ENCODE data around the gene C19orf44. TPM values are rescaled to one million over a fixed set of nuclear protein-coding genes. Genes with fewer than 3 reads are reported as not detected.
"Not testable (repeated sequence)": the region's sequence is repeated elsewhere in the genome, so short reads cannot be mapped to it uniquely, and the experiment has no call there.

Gene C19orf44
- total RNA-seq, 1 donor from 2014 or later = 4.6 TPM

DNA sequence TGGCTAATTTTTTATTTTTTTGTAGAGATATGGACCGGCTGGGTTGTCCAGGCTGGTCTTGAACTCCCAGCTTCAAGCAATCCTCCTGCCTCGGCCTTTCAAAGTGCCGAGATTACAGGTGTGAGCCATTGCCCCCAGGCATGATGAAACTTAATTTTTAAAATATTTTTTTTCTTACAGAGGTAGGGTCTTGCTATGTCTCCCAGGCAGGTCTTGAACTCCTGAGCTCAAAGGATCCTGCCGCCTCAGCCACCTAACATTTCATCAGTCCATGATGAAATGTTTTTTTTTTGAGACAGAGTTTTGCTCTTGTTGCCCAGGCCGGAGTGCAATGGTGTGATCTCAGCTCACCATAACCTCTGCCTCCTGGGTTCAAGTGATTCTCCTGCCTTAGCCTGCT lies 12.4 kb downstream of the C19orf44 start:
- TF ChIP-seq, protein P1, sequence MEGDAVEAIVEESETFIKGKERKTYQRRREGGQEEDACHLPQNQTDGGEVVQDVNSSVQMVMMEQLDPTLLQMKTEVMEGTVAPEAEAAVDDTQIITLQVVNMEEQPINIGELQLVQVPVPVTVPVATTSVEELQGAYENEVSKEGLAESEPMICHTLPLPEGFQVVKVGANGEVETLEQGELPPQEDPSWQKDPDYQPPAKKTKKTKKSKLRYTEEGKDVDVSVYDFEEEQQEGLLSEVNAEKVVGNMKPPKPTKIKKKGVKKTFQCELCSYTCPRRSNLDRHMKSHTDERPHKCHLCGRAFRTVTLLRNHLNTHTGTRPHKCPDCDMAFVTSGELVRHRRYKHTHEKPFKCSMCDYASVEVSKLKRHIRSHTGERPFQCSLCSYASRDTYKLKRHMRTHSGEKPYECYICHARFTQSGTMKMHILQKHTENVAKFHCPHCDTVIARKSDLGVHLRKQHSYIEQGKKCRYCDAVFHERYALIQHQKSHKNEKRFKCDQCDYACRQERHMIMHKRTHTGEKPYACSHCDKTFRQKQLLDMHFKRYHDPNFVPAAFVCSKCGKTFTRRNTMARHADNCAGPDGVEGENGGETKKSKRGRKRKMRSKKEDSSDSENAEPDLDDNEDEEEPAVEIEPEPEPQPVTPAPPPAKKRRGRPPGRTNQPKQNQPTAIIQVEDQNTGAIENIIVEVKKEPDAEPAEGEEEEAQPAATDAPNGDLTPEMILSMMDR (conservative IDR thresholded peaks at IDR 0.05; ENCODE audit: low read depth, low read length) = no peak
- H3K4me3 ChIP-seq (ENCODE audit: low read depth, low read length) = no peak overlapping the region
- no peak for DNase-seq (ENCODE audit: low read depth)

DNA sequence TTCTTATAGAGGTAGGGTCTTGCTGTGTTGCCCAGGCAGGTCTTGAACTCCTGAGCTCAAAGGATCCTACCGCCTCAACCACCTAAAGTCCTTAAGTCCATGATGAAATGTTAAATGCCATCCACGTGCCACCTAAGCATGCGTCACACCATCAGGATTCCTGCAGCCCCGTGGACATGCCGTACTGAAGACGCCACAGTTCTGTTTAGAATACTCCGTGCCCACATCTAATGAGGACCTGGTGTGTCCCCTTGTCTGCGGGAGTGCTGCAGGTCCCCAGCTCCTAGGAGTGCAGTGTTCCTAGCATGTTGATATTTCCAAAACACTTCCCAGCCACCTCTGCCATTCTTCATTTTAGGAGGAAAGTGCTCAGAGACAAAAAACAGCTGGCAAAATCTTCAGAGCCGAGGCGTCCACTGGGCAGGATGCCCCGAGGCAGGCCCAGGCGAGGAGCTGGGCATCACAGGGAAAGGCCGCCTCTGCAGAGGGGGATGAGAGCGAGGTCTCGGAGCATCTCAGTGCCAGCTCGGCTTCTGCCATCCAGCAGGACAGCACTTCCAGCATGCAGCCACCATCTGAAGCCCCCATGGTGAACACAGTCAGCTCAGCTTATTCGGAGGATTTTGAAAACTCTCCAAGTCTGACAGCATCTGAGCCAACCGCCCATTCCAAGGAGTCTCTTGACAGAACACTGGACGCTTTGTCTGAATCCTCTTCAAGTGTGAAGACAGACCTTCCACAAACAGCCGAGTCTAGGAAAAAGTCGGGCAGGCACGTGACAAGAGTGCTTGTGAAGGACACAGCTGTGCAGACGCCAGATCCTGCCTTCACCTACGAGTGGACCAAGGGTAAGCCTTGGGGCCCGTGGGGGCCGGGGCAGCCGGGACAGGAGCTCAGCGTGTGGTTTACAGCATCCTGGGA lies 13.2 kb downstream of the C19orf44 start:
- TF ChIP-seq, protein P1 (conservative IDR thresholded peaks at IDR 0.05; ENCODE audit: low read depth, low read length) = no peak
- DNase-seq (ENCODE audit: low read depth) = no peak
- H3K4me3 ChIP-seq (ENCODE audit: low read depth, low read length) = no peak overlapping the region

DNA sequence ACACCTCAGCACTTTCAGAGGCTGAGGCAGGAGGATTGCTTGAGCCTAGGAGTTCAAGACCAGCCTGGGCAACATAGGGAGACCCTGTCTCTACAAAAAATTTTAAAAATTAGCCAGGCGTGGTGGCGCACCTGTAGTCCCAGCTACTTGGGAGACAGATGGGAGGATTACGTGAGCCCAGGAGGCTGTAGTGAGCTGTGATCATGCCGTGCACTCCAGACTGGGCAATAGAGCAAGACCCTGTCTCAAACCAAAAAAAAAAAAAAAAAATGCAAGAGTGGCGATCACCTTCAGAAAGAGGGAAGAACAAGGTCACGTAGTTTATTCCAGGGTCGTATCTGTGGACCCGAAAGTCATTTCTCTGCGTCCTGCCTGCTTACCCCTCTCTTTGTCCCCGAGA lies 16.4 kb downstream of the C19orf44 start:
- not testable (repeated sequence) for H3K4me3 ChIP-seq (ENCODE audit: low read depth, low read length); DNase-seq (ENCODE audit: low read depth)

DNA sequence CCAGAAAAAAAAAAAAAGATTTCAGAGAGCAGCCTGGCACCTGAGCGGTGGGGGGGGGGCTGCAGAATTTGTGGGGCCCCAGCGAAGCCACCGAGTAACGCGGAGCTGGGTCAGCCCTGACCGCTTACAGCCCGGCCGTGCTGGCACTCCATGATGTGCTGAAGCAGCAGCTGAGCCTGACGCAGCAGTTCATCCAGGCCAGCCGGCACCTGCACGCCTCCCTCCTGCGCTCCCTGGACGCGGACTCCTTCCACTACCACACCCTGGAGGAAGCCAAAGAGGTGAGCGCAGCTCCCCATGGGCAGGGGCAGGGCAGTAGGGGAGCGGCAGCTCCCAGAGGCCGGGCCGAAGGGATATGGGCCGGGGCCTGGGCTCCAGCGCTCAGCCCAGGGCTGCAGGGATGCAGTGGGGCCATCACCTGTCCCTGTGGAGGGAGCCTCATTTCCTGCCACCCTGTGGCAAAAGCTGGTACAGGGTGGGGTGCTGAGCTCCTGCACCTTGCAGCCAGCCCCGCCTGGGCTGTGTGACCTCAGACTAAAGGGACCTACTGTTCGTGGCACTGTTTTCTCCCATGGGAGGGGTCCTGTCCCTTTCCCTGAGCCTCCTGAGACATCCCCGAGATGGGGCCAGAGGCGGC lies 18.3 kb downstream of the C19orf44 start:
- no peak overlapping the region for H3K4me3 ChIP-seq (ENCODE audit: low read depth, low read length)
- TF ChIP-seq, protein P1 (conservative IDR thresholded peaks at IDR 0.05; ENCODE audit: low read depth, low read length) = peak; percentile 10
- DNase-seq (ENCODE audit: low read depth) = no peak

DNA sequence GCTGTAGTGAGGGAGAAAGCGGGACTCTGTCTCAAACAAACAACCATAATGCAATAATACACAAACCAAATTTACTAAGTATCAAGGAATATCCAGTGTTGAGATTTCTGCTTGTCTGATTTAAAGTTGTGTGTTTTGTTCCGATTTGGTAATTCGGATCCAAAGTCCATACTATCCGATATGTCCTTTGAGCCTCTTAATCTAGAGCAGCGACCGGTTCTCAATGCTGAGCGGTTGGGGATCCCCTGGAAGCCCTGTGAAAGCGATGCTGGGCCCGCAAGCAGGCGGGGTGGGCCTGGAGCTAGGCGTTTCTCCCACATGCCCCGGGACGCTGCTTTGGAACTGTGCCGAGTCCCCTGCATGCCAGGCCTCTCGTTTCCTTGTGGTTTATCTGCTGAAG lies 20.2 kb downstream of the C19orf44 start:
- TF ChIP-seq, protein P1 (conservative IDR thresholded peaks at IDR 0.05; ENCODE audit: low read depth, low read length) = no peak
- no peak overlapping the region for H3K4me3 ChIP-seq (ENCODE audit: low read depth, low read length)
- no peak for DNase-seq (ENCODE audit: low read depth)

DNA sequence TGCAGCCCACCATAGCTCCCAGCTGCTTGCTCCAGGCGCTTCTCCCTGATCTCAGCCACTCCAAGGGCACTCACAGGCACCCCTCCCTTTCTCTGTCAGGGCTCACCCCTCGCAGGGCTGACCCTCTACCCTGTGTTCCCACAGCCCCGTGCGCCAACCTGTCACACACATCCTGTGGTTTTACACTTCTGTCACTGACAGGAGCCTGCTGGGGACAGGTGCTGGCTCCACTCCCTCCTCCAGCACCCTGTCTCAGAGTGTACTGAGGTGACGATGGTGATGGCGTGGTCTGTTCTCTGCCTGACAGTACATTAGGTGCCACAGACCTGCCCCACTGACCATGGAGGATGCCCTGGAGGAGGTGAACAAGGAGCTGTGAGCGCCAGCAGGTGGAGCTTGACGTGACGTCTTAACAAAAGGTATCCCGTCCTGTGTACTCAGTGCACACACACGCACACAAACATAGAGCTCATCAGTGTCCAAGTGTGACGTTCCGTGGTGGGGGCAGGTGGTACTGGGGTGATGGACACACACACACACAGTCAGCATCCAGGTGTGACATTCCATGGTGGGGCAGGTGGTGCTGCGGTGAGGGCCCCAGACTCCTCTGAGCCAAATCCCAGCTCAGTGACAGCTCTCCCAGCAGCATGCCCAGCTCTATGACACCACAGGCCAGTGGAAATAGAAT lies 20.9 kb downstream of the C19orf44 start:
- no peak overlapping the region for H3K4me3 ChIP-seq (ENCODE audit: low read depth, low read length)
- no peak for DNase-seq (ENCODE audit: low read depth)
- TF ChIP-seq, protein P1 (conservative IDR thresholded peaks at IDR 0.05; ENCODE audit: low read depth, low read length) = no peak

DNA sequence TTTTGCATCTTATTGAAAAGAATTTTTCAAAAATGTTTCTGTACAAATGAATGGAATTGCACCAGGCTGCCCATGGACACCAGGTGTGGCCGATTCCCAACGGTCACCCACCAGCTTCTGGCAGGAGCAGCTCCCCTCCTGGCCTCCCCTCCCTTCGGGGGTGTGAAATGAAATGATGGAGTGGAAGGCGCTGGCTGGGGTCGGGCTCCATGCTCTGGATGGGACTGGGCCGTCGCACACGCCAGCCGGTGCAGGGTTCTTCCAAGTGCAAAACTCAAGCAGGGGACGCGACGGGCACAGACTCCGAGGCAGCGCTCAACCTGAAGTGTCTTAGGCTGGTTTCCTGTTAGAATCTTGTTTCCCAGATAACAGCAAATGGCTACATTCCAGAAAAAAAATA lies 21.9 kb downstream of the C19orf44 start:
- TF ChIP-seq, protein P1 (conservative IDR thresholded peaks at IDR 0.05; ENCODE audit: low read depth, low read length) = no peak
- no peak for DNase-seq (ENCODE audit: low read depth)

More for the DNA sequence above, 21.9 kb downstream of the C19orf44 start:
- H3K4me3 ChIP-seq (ENCODE audit: low read depth, low read length) = no peak overlapping the region
